Erythroblast (primary cell): ENCODE data around the gene NMUR1.

Experiments used
- GATA1 ChIP-seq: IDR thresholded peaks from 2 replicates; pipeline ENCODE4 v1.6.1; 2011; ENCODE audit warnings: low read depth, mild to moderate bottlenecking, control low read depth, low read length, moderate library complexity
- POLR2A ChIP-seq: IDR thresholded peaks from 2 replicates; pipeline ENCODE4 v1.6.1; 2011; ENCODE audit warnings: mild to moderate bottlenecking, low read length

GRCh38 chr2:231554748-231555545, 24.7 kb upstream of the NMUR1 start:
- no peak for TF ChIP-seq POLR2A
- no peak for TF ChIP-seq GATA1
